ENCODE results near the gene RPL36.
"Not testable (repeated sequence)": the region's sequence is repeated elsewhere in the genome, so short reads cannot be mapped to it uniquely, and the experiment has no call there.

RPL36 gene

DNA sequence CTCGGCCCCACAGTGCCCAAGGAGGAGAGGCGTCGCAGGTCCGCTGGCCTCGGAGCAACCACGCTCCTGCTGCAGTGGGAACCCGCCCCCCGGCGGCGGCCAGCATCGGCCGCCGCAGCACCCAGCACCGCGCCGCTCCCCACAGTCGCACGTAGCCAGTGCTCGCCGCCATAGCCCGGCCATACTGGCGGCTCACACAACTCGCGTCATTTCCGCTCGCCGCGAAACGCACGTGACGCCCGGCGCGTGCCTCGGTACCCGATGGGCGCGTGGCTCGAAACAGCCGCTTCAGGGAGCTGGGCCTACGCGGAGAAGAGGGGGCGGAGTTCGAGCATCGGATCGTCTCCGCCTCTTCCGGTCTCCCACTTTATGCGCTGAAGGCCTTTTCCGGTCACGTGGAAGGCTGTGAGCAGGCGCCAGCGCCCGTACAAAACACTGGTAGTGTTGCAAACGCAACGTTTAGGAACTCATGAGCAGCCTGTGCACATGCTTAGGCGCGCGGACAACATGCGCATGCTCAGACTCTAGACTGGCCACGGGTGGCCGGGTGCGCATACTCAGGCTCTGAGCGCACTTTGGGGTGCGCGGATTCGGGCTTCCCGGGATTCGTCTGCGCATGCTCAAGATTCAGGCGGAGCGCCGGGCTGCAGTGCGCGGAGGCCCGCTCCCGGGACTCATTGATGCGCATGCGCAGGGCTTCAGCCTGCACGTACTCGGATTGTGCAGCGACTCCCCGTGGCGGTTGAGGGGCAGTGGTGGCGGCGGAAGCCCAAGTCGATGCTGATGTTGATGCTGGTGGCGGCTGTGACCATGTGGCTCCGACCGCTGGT is 30.1 kb downstream of the RPL36 start, which contains the start of the genes CATSPERD and LONP1:
Gene CATSPERD, plus strand, starts transcription at position 677 of the 830 bp plus-strand sequence. Its CDS starts 101 bp downstream, at position 778.
Gene LONP1, minus strand, starts transcription at position 186 of the 830 bp plus-strand sequence. Its CDS starts 14 bp downstream, at position 172.
- Histone ChIP-seq H3K4me3 (peak within 1 kb of the TSS; percentile 73 to 94), H3K27ac (peak within 1 kb of the TSS; percentile 93 to 97), H3K9me3 (no peaks in the 10 kb centered on the region), H3K4me1 (peaks cover 0 to 31% (median 21%) of the 10 kb centered on the region in 4 donors), H3K27me3 (no peaks in the 10 kb centered on the region), H3K36me3 (peaks cover 0 to 6% (median 0%) of the 10 kb centered on the region in 3 donors)
- intact Hi-C loops (cut with DNase I; ENCODE audit: low total_unique reads), result no loop called here
- TF ChIP-seq, protein P1, sequence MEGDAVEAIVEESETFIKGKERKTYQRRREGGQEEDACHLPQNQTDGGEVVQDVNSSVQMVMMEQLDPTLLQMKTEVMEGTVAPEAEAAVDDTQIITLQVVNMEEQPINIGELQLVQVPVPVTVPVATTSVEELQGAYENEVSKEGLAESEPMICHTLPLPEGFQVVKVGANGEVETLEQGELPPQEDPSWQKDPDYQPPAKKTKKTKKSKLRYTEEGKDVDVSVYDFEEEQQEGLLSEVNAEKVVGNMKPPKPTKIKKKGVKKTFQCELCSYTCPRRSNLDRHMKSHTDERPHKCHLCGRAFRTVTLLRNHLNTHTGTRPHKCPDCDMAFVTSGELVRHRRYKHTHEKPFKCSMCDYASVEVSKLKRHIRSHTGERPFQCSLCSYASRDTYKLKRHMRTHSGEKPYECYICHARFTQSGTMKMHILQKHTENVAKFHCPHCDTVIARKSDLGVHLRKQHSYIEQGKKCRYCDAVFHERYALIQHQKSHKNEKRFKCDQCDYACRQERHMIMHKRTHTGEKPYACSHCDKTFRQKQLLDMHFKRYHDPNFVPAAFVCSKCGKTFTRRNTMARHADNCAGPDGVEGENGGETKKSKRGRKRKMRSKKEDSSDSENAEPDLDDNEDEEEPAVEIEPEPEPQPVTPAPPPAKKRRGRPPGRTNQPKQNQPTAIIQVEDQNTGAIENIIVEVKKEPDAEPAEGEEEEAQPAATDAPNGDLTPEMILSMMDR (IDR thresholded peaks at IDR 0.05), result peak; percentile 91 to 94
- peak; percentile 97 to 99 for DNase-seq

DNA sequence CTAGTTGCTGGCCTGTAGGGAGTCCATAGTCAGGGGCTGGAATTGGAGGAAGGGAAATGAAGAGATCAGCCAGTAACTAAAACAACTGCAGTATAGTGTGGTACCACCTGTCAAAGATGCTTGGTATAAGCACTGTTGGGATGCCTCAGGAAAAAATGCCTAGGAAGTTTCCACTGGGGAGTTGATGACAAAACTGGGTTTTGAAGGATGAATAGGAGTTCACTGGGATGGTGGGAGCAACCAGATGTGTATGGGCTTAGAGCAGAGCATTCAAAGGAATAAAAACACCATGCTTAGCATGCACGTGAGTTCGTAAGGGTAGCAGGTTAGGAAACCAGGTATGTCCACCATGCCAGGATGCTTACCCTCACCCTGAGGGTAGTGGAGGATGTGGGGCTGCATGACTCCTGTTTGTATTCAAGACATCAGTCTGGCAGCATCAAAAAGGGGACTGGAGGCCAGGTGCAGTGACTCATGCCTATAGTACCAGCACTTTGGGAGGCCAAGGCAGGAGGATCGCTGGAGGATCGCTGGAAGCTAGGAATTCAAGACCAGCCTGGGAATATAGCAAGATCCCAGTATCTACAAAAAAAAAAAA is 37.5 kb downstream of the RPL36 start:
- no peaks in the 10 kb centered on the region for H3K36me3 ChIP-seq
- intact Hi-C loops (cut with DNase I; ENCODE audit: low total_unique reads), result no loop called here
- H3K4me1 ChIP-seq, result no peaks in the 10 kb centered on the region
- H3K4me3 ChIP-seq, result no peak overlapping the region
- H3K27me3 ChIP-seq, result no peaks in the 10 kb centered on the region
- H3K27ac ChIP-seq, result no peak overlapping the region
- TF ChIP-seq, protein P1 (IDR thresholded peaks at IDR 0.05), result no peak
- DNase-seq, result no peak
- H3K9me3 ChIP-seq, result peaks cover 0 to 16% (median 6%) of the 10 kb centered on the region in 3 donors

DNA sequence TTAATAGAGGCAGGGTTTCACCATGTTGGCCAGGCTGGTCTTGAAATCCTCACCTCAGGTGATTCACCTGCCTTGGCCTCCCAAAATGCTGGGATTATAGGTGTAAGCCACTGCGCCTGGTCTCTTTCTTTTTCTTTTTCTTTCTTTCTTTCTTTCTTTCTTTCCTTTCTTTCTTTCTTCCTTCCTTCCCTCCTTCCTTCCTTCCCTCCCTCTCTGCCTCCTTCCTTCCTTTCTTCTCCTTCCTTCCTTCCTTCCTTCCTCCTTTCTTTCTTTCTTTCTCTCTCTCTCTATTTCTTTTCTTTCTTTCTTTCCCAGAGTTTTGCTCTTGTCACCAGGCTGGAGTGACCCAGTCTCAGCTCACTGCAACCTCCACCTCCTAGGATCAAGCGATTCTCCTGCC is 43.1 kb downstream of the RPL36 start:
- H3K4me3 ChIP-seq; H3K27ac ChIP-seq; H3K27me3 ChIP-seq; intact Hi-C loops (cut with DNase I; ENCODE audit: low total_unique reads); H3K36me3 ChIP-seq; H3K4me1 ChIP-seq; DNase-seq: not testable (repeated sequence)
- H3K9me3 ChIP-seq, result peaks cover 0 to 16% (median 6%) of the 10 kb centered on the region in 3 donors

DNA sequence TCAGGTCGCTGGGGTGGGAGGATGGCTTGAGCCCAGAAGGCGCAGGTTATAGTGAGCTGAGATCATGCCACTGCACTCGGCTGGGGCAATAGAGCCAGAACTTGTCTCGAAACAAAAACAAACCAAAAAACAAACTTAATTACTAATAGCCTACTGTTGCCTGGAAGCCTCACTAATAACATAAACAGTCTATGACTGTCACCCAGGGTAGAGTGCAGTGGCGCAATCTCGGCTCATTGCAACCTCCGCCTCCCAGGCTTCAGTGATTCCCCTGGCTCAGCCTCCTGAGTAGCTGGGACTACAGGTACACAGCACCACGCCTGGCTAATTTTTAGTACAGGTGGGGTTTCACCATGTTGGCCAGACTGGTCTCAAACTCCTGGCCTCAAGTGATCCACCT is 48.3 kb downstream of the RPL36 start:
- intact Hi-C loops (cut with DNase I; ENCODE audit: low total_unique reads), result no loop called here
- TF ChIP-seq, protein P1 (IDR thresholded peaks at IDR 0.05), result no peak
- no peaks in the 10 kb centered on the region for H3K4me1 ChIP-seq
- no peak overlapping the region for H3K27ac ChIP-seq
- H3K36me3 ChIP-seq, result no peaks in the 10 kb centered on the region
- DNase-seq, result no peak
- H3K27me3 ChIP-seq, result peaks cover 0 to 4% of the 10 kb centered on the region in 2 donors
- H3K4me3 ChIP-seq, result no peak overlapping the region
- H3K9me3 ChIP-seq, result no peaks in the 10 kb centered on the region
